ENCODE results near the gene RANBP9. TPM values are rescaled to one million over a fixed set of nuclear protein-coding genes. Genes with fewer than 3 reads are reported as not detected.

The RANBP9 gene
- total and polyA plus RNA-seq, 2 of the 13 experiments (the other 11 are each of a cell fraction or from before 2014, with no cell fraction given): 26.6 to 30.6 TPM

DNA sequence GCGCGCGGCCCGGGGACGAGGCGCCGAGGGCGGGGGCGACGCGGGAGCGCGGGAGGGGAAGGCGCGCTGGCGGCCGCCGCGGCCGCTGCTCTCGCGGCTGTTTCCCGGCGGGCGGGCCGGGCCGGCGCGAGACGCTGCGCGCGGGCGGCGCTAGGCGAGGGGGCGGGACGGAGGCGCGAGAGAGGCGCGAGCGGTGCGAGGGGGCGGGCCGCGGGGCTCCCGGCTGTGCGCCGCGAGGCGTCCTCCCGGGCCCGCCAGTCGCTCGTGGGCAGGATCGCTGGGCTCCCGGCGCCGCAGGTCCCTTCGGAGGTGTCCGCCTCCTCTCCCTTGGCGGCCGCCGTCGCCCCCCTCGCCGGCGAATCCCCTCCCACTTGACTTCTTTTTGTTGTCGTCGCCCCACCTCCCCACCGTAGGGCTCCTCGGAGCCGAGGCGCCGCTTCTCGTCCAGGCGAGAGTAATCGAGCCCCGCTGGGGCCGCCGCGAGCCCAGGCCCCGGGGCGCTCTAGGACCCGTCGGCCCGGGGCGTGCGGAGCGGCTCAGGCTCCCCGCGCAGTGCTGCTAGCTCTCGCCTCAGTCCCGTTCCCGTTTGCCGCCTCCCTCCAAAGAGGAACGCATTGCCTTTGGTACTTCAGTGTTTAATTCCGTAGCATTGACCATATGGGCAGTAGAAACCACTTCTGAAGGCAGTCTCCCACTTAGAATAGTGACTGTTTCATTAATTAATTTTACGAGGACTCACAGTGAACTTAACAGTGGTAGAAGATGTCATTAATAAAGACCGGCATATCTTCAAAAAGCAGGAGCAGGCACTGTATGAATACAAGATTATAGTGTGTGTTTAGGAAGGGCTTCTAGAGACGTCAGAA is at the start of gene RANBP9 (continued):
- TF ChIP-seq SALL2 (CRISPR knock-in tag; IDR thresholded peaks at IDR 0.05): peak; percentile 66; the same call in 1 of the 2 replicates
- TF ChIP-seq PHF5A (CRISPR knock-in tag; IDR thresholded peaks at IDR 0.05; ENCODE audit: low read depth, unreplicated experiment): no peak
- TF ChIP-seq CAMTA2 (CRISPR knock-in tag; IDR thresholded peaks at IDR 0.05; ENCODE audit: borderline replicate concordance): no peak
- TF ChIP-seq ZNF468 (CRISPR knock-in tag; IDR thresholded peaks at IDR 0.05): peak; percentile 94; the same call in 1 of the 2 replicates
- TF ChIP-seq ZBTB7A (CRISPR knock-in tag; IDR thresholded peaks at IDR 0.05): 0 out of 2 replicates have a peak, but pooled peaks have one; percentile 51
- TF ChIP-seq, protein P1, sequence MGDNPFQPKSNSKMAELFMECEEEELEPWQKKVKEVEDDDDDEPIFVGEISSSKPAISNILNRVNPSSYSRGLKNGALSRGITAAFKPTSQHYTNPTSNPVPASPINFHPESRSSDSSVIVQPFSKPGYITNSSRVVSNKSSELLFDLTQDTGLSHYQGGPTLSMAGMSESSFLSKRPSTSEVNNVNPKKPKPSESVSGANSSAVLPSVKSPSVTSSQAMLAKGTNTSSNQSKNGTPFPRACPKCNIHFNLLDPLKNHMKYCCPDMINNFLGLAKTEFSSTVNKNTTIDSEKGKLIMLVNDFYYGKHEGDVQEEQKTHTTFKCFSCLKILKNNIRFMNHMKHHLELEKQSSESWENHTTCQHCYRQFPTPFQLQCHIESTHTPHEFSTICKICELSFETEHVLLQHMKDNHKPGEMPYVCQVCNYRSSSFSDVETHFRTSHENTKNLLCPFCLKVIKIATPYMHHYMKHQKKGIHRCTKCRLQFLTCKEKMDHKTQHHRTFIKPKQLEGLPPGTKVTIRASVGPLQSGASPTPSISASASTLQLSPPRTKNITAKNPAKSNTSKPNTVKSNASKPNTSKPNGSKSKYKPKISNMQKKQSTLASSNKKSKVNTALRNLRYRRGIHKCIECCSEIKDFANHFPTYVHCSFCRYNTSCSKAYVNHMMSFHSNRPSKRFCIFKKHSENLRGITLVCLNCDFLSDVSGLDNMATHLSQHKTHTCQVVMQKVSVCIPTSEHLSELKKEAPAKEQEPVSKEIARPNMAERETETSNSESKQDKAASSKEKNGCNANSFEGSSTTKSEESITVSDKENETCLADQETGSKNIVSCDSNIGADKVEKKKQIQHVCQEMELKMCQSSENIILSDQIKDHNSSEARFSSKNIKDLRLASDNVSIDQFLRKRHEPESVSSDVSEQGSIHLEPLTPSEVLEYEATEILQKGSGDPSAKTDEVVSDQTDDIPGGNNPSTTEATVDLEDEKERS (CRISPR knock-in tag; IDR thresholded peaks at IDR 0.05): peak; percentile 74; the same call in 1 of the 2 replicates
- TF ChIP-seq GZF1 (CRISPR knock-in tag; IDR thresholded peaks at IDR 0.05): peak; percentile 80
- TF ChIP-seq, protein P2, sequence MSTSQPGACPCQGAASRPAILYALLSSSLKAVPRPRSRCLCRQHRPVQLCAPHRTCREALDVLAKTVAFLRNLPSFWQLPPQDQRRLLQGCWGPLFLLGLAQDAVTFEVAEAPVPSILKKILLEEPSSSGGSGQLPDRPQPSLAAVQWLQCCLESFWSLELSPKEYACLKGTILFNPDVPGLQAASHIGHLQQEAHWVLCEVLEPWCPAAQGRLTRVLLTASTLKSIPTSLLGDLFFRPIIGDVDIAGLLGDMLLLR (CRISPR knock-in tag; IDR thresholded peaks at IDR 0.05): no peak
- peak; percentile 96 for TF ChIP-seq ZNF574 (CRISPR knock-in tag; IDR thresholded peaks at IDR 0.05)
- 0 out of 2 replicates have a peak, but pooled peaks have one; percentile 84 for TF ChIP-seq ZNF782 (CRISPR knock-in tag; IDR thresholded peaks at IDR 0.05; ENCODE audit: borderline replicate concordance)
- TF ChIP-seq CBX1 (IDR thresholded peaks at IDR 0.05; ENCODE audit: low read depth): peak; percentile 27
- no peak for TF ChIP-seq MTERF4 (CRISPR knock-in tag; IDR thresholded peaks at IDR 0.05)
- no peak; the same call in 1 of the 2 replicates for TF ChIP-seq ZNF839 (CRISPR knock-in tag; IDR thresholded peaks at IDR 0.05; ENCODE audit: borderline replicate concordance)
- TF ChIP-seq YEATS2 (CRISPR knock-in tag; IDR thresholded peaks at IDR 0.05; ENCODE audit: borderline replicate concordance): peak; percentile 75; the same call in 1 of the 2 replicates
- TF ChIP-seq DMAP1 (CRISPR knock-in tag; IDR thresholded peaks at IDR 0.05): peak; percentile 51; the same call in 1 of the 2 replicates
- peak; percentile 80; the same call in 1 of the 2 replicates for TF ChIP-seq HMGXB3 (CRISPR knock-in tag; IDR thresholded peaks at IDR 0.05; ENCODE audit: borderline replicate concordance)
